DND-41 (cell line): ENCODE data around the gene LRP6.

Experiments used
- ATAC-seq: fragments of 200-7000 bp; cut with Tn5 transposase; 3 replicates; pipeline ENCODE4 v1.9.1; 2021; ENCODE audit warnings: low read depth; ENCODE audit not compliant: insufficient read depth
- DNase-seq: peaks from one replicate; pipeline ENCODE4 v3.0.0-alpha.2; 2020
- H2AFZ ChIP-seq: 2 replicates; pipeline ENCODE4 v1.6.0; 2012; ENCODE audit warnings: low read depth, low read length
- H3K27ac ChIP-seq: 2 replicates; pipeline ENCODE4 v1.5.1; 2012; ENCODE audit warnings: low read length, inconsistent platforms
- H3K27me3 ChIP-seq: fragments of 200-600 bp; sonication (generic); 2 replicates; pipeline ENCODE4 v1.6.0; 2012; ENCODE audit warnings: low read length, mild to moderate bottlenecking, inconsistent platforms; ENCODE audit not compliant: insufficient read depth, poor library complexity
- H3K36me3 ChIP-seq: 2 replicates; pipeline ENCODE4 v1.5.1; 2012; ENCODE audit warnings: low read length, inconsistent platforms; ENCODE audit not compliant: insufficient read depth
- H3K4me1 ChIP-seq: 2 replicates; pipeline ENCODE4 v1.5.1; 2012; ENCODE audit warnings: mild to moderate bottlenecking, low read length; ENCODE audit not compliant: insufficient read depth
- H3K4me2 ChIP-seq: 2 replicates; pipeline ENCODE4 v1.6.0; 2012; ENCODE audit warnings: mild to moderate bottlenecking, moderate library complexity, low read length, inconsistent platforms; ENCODE audit not compliant: insufficient read depth
- H3K4me3 ChIP-seq, 2 experiments: fragments of 200-600 bp in 1 of 2; shearing (Covaris generic) in 1 of 2; 2 replicates each; pipeline ENCODE4 v1.5.1; 2012 to 2016; ENCODE audit warnings: inconsistent platforms in 2 of 2, low read length in 2 of 2, mild to moderate bottlenecking in 2 of 2, low read depth in 1 of 2, moderate library complexity in 1 of 2
- H3K79me2 ChIP-seq: 2 replicates; pipeline ENCODE4 v1.6.0; 2012; ENCODE audit warnings: low read length, inconsistent platforms; ENCODE audit not compliant: insufficient read depth
- H3K9ac ChIP-seq: 2 replicates; pipeline ENCODE4 v1.6.0; 2012; ENCODE audit warnings: low read depth, mild to moderate bottlenecking, inconsistent platforms, low read length, moderate library complexity
- H3K9me3 ChIP-seq: 2 replicates; pipeline ENCODE4 v1.5.1; 2012; ENCODE audit warnings: low read length, moderate library complexity, mild to moderate bottlenecking, inconsistent platforms; ENCODE audit not compliant: insufficient read depth, severe bottlenecking
- H4K20me1 ChIP-seq: 2 replicates; pipeline ENCODE4 v1.6.0; 2012; ENCODE audit warnings: low read length; ENCODE audit not compliant: insufficient read depth
- CTCF ChIP-seq: IDR thresholded peaks from 2 replicates; pipeline ENCODE4 v1.5.1; 2012; ENCODE audit warnings: borderline replicate concordance, low read length, moderate library complexity, mild to moderate bottlenecking; ENCODE audit not compliant: poor library complexity, severe bottlenecking; ENCODE audit errors: extremely low read depth
- EZH2 ChIP-seq: IDR thresholded peaks from 3 replicates; pipeline ENCODE4 v1.6.1; 2012; ENCODE audit warnings: borderline replicate concordance, low read depth, mild to moderate bottlenecking, moderate library complexity, low read length, inconsistent platforms; ENCODE audit not compliant: severe bottlenecking

Gene LRP6

GRCh38 chr12:12202747-12203146 lies 64.1 kb downstream of the LRP6 start:
- no peaks in the 10 kb centered on the region for H3K36me3 ChIP-seq
- TF ChIP-seq EZH2 (no peak), CTCF (no peak)
- no peak overlapping the region for H3K9ac ChIP-seq
- H3K4me3 ChIP-seq: no peak overlapping the region
- H3K4me1 ChIP-seq: no peaks in the 10 kb centered on the region
- H3K79me2 ChIP-seq: no peaks in the 10 kb centered on the region
- H3K27me3 ChIP-seq: no peaks in the 10 kb centered on the region
- no peak overlapping the region for H2AFZ ChIP-seq
- no peak for DNase-seq
- H3K9me3 ChIP-seq: no peaks in the 10 kb centered on the region
- ATAC-seq: no peak
- H3K27ac ChIP-seq: no peak overlapping the region
- no peak overlapping the region for H3K4me2 ChIP-seq
- no peaks in the 10 kb centered on the region for H4K20me1 ChIP-seq

GRCh38 chr12:12202105-12202504 lies 64.7 kb downstream of the LRP6 start:
- no peak overlapping the region for H3K9ac ChIP-seq
- TF ChIP-seq EZH2 (no peak), CTCF (no peak)

GRCh38 chr12:12201274-12201758 lies 65.5 kb downstream of the LRP6 start:
- H4K20me1 ChIP-seq: no peaks in the 10 kb centered on the region
- no peak for DNase-seq
- H3K9ac ChIP-seq: no peak overlapping the region
- no peaks in the 10 kb centered on the region for H3K4me1 ChIP-seq
- H2AFZ ChIP-seq: no peak overlapping the region
- no peak overlapping the region for H3K4me2 ChIP-seq
- H3K4me3 ChIP-seq: no peak overlapping the region
- H3K79me2 ChIP-seq: no peaks in the 10 kb centered on the region
- TF ChIP-seq CTCF (no peak), EZH2 (no peak)
- no peaks in the 10 kb centered on the region for H3K27me3 ChIP-seq
- no peak for ATAC-seq
- no peaks in the 10 kb centered on the region for H3K9me3 ChIP-seq
- no peaks in the 10 kb centered on the region for H3K36me3 ChIP-seq
- no peak overlapping the region for H3K27ac ChIP-seq

More at GRCh38 chr12:12202105-12202504, 64.7 kb downstream of the LRP6 start:
- Histone ChIP-seq H2AFZ (no peak overlapping the region), H3K36me3 (no peaks in the 10 kb centered on the region), H3K4me2 (no peak overlapping the region), H4K20me1 (no peaks in the 10 kb centered on the region), H3K4me3 (no peak overlapping the region), H3K27ac (no peak overlapping the region), H3K27me3 (no peaks in the 10 kb centered on the region), H3K4me1 (no peaks in the 10 kb centered on the region), H3K79me2 (no peaks in the 10 kb centered on the region), H3K9me3 (no peaks in the 10 kb centered on the region)
- DNase-seq (no peak), ATAC-seq (no peak)

- TF ChIP-seq EZH2 (no peak), CTCF (no peak)
- Histone ChIP-seq H3K27ac (no peak overlapping the region), H3K27me3 (no peaks in the 10 kb centered on the region), H3K4me3 (no peak overlapping the region), H3K9ac (no peak overlapping the region), H3K4me1 (no peaks in the 10 kb centered on the region), H2AFZ (no peak overlapping the region), H3K9me3 (no peaks in the 10 kb centered on the region), H3K79me2 (no peaks in the 10 kb centered on the region), H3K4me2 (no peak overlapping the region), H4K20me1 (no peaks in the 10 kb centered on the region), H3K36me3 (no peaks in the 10 kb centered on the region)
- DNase-seq (no peak), ATAC-seq (no peak)
Observed at GRCh38 chr12:12200363-12200762, 66.5 kb downstream of the LRP6 start.
